ENCODE data around the gene CLCN6.

GRCh38 chr1:11769274-11769673, 36.7 kb upstream of the CLCN6 start:
- TF ChIP-seq CTCF (conservative IDR thresholded peaks at IDR 0.05; ENCODE audit: low read depth, low read length) (no peak), EZH2 (IDR thresholded peaks at IDR 0.05; ENCODE audit: borderline replicate concordance, low read depth, low read length, poor library complexity, severe bottlenecking) (no peak)

All from A673 (cell line).